Breast epithelium (tissue), 4 donors: Measurements from ENCODE around the gene GRHL1. TPM values are rescaled to one million over a fixed set of nuclear protein-coding genes. Genes with fewer than 3 reads are reported as not detected.

Experiments used
- DNase-seq, 2 donors: peaks; one replicate each; pipeline ENCODE4 v3.0.0-alpha.2; 2019; ENCODE audit warnings: low spot score in 2 of 2
- H3K27ac ChIP-seq, 2 donors: fragments of 200-600 bp; sonication (generic) in 1 of 2; one replicate each; pipeline ENCODE4 v1.5.1; 2016 to 2019; ENCODE audit warnings: mild to moderate bottlenecking in 1 of 2
- H3K27me3 ChIP-seq, 2 donors: fragments of 200-600 bp; sonication (generic) in 1 of 2; one replicate each; pipeline versions ENCODE4 v1.5.1 to v1.6.0; 2017 to 2019; ENCODE audit warnings: control low read depth in 1 of 2, mild to moderate bottlenecking in 1 of 2
- H3K36me3 ChIP-seq: fragments of 200-600 bp; one replicate; pipeline ENCODE4 v1.5.1; 2019
- H3K4me1 ChIP-seq, 2 donors: fragments of 200-600 bp; sonication (generic); one replicate each; pipeline ENCODE4 v1.5.1; 2016 to 2019; ENCODE audit warnings: control low read depth in 1 of 2
- H3K4me3 ChIP-seq, 3 donors: fragments of 200-600 bp; sonication (generic); 1 replicate in 2 of 3; 2 replicates in 1 of 3; pipeline ENCODE4 v1.5.1; 2016 to 2019; ENCODE audit warnings: mild to moderate bottlenecking in 3 of 3, moderate library complexity in 2 of 3
- H3K9me3 ChIP-seq, 2 donors: fragments of 200-600 bp; sonication (generic) in 1 of 2; one replicate each; pipeline ENCODE4 v1.5.1; 2016 to 2019; ENCODE audit warnings: control low read depth in 1 of 2
- CTCF ChIP-seq, 3 donors: fragments of 450-650 bp; IDR thresholded peaks; one replicate each; pipeline ENCODE4 v1.5.1; 2016 to 2017; ENCODE audit warnings: antibody characterized with exemption in 3 of 3, mild to moderate bottlenecking in 3 of 3, moderate library complexity in 3 of 3
- POLR2A ChIP-seq: fragments of 450-650 bp; IDR thresholded peaks from one replicate; pipeline ENCODE4 v1.6.1; 2016; ENCODE audit warnings: antibody characterized with exemption, mild to moderate bottlenecking, moderate library complexity
- POLR2AphosphoS5 ChIP-seq, 3 donors: sonication (generic); formaldehyde crosslinking; IDR thresholded peaks; one replicate each; pipeline ENCODE4 v1.6.1; 2017; ENCODE audit warnings: antibody characterized with exemption in 3 of 3
- intact Hi-C: fragments of 100-400 bp; cut with DNase I; formaldehyde crosslinking; loops from one replicate; pipeline ENCODE4 v1.15.1; 2023; ENCODE audit warnings: low total_unique reads
- total RNA-seq, 3 donors: library from RNA; depleted of rRNA; stranded (reverse); fragments of >200 nt; gene quantifications; one replicate each; pipeline ENCODE4 v1.1.0, GENCODE V29; 2016

The GRHL1 gene
- total RNA-seq, 3 donors from 2014 or later = 2.1 to 86.3 (median 40.0) TPM

- no peak overlapping the region for H3K27ac ChIP-seq
- no peaks in the 10 kb centered on the region for H3K36me3 ChIP-seq
- TF ChIP-seq POLR2AphosphoS5 (IDR thresholded peaks at IDR 0.05) (no peak), POLR2A (no peak), CTCF (IDR thresholded peaks at IDR 0.05) (no peak)
- no peak overlapping the region for H3K4me3 ChIP-seq
- DNase-seq = no peak
- H3K4me1 ChIP-seq = peaks cover 0 to 5% of the 10 kb centered on the region in 2 donors
- intact Hi-C loops = no loop called here
- no peaks in the 10 kb centered on the region for H3K27me3 ChIP-seq
- no peaks in the 10 kb centered on the region for H3K9me3 ChIP-seq
Measured at GRCh38 chr2:9997936-9998335, 46.4 kb downstream of the GRHL1 start.

- intact Hi-C loops = no loop called here
- no peak for TF ChIP-seq POLR2AphosphoS5 (IDR thresholded peaks at IDR 0.05)
- no peak for TF ChIP-seq CTCF (IDR thresholded peaks at IDR 0.05)
- TF ChIP-seq POLR2A = no peak
- no peak for DNase-seq
- Histone ChIP-seq H3K36me3 (no peaks in the 10 kb centered on the region), H3K27me3 (no peaks in the 10 kb centered on the region), H3K27ac (no peak overlapping the region), H3K4me3 (no peak overlapping the region), H3K9me3 (no peaks in the 10 kb centered on the region), H3K4me1 (no peaks in the 10 kb centered on the region)
Measured at GRCh38 chr2:9998916-9999654, 47.6 kb downstream of the GRHL1 start.

GRCh38 chr2:9999693-10000092, 48.2 kb downstream of the GRHL1 start:
- TF ChIP-seq POLR2A (no peak), CTCF (IDR thresholded peaks at IDR 0.05) (no peak), POLR2AphosphoS5 (IDR thresholded peaks at IDR 0.05) (no peak)
- intact Hi-C loops = no loop called here
- no peaks in the 10 kb centered on the region for H3K36me3 ChIP-seq
- H3K9me3 ChIP-seq = no peaks in the 10 kb centered on the region
- H3K27me3 ChIP-seq = no peaks in the 10 kb centered on the region
- H3K27ac ChIP-seq = no peak overlapping the region
- no peak for DNase-seq
- no peaks in the 10 kb centered on the region for H3K4me1 ChIP-seq
- H3K4me3 ChIP-seq = no peak overlapping the region

- H3K4me1 ChIP-seq = no peaks in the 10 kb centered on the region
- H3K27me3 ChIP-seq = no peaks in the 10 kb centered on the region
- no peak overlapping the region for H3K27ac ChIP-seq
- intact Hi-C loops = no loop called here
- TF ChIP-seq POLR2A (no peak), CTCF (IDR thresholded peaks at IDR 0.05) (no peak), POLR2AphosphoS5 (IDR thresholded peaks at IDR 0.05) (no peak)
- H3K4me3 ChIP-seq = no peak overlapping the region
- no peak for DNase-seq
- no peaks in the 10 kb centered on the region for H3K9me3 ChIP-seq
- H3K36me3 ChIP-seq = no peaks in the 10 kb centered on the region
Measured at GRCh38 chr2:10000541-10000940, 49.0 kb downstream of the GRHL1 start.

GRCh38 chr2:10001586-10001985, 50.1 kb downstream of the GRHL1 start:
- Histone ChIP-seq H3K9me3 (no peaks in the 10 kb centered on the region), H3K4me1 (no peaks in the 10 kb centered on the region), H3K36me3 (no peaks in the 10 kb centered on the region), H3K4me3 (no peak overlapping the region), H3K27ac (no peak overlapping the region), H3K27me3 (no peaks in the 10 kb centered on the region)
- DNase-seq = no peak
- TF ChIP-seq POLR2AphosphoS5 (IDR thresholded peaks at IDR 0.05) (no peak), POLR2A (no peak), CTCF (IDR thresholded peaks at IDR 0.05) (no peak)
- intact Hi-C loops = no loop called here
